ENCODE results near the gene PITX1. TPM values are rescaled to one million over a fixed set of nuclear protein-coding genes. Genes with fewer than 3 reads are reported as not detected.

Gene PITX1
- total RNA-seq, 4 donors from 2014 or later = 3.5 TPM; not detected in 3

DNA sequence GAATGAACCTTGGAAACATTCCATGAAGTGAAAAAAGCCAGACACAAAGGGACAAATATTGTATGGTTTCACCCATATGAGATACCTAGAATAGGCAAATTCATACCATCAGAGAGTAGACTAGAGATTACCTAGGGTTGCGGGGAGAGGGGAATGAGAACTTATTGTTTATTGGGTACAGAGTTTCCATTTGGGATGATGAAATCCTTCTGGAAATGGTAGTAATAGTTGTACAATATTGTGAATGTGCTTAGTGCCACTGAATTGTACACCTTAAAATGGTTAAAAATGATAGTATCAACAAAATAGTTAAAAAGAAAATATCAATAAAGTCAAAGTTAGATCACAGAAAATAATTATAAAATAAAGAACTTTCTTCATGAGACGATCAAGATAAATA is 40.9 kb downstream of the PITX1 start:
- TF ChIP-seq, protein P1, sequence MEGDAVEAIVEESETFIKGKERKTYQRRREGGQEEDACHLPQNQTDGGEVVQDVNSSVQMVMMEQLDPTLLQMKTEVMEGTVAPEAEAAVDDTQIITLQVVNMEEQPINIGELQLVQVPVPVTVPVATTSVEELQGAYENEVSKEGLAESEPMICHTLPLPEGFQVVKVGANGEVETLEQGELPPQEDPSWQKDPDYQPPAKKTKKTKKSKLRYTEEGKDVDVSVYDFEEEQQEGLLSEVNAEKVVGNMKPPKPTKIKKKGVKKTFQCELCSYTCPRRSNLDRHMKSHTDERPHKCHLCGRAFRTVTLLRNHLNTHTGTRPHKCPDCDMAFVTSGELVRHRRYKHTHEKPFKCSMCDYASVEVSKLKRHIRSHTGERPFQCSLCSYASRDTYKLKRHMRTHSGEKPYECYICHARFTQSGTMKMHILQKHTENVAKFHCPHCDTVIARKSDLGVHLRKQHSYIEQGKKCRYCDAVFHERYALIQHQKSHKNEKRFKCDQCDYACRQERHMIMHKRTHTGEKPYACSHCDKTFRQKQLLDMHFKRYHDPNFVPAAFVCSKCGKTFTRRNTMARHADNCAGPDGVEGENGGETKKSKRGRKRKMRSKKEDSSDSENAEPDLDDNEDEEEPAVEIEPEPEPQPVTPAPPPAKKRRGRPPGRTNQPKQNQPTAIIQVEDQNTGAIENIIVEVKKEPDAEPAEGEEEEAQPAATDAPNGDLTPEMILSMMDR (IDR thresholded peaks at IDR 0.05; ENCODE audit: low read depth) = no peak

DNA sequence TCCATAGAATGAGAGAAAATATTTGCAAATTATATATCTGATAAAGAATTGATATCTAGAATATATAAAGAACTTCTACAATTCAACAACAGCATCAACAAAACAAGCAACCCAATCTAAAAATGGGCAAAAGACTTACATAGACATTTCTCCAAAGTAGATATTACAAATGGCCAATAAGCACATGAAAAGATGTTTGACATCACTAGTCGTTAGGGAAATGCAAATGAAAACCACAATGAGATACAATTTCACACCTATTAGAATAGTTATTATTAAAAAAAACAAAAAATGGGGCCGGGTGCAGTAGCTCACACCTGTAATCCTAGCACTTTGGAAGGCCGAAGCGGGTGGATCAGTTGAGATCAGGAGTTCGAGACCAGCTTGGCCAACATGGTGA is 41.9 kb downstream of the PITX1 start:
- TF ChIP-seq, protein P1 (IDR thresholded peaks at IDR 0.05; ENCODE audit: low read depth) = no peak

DNA sequence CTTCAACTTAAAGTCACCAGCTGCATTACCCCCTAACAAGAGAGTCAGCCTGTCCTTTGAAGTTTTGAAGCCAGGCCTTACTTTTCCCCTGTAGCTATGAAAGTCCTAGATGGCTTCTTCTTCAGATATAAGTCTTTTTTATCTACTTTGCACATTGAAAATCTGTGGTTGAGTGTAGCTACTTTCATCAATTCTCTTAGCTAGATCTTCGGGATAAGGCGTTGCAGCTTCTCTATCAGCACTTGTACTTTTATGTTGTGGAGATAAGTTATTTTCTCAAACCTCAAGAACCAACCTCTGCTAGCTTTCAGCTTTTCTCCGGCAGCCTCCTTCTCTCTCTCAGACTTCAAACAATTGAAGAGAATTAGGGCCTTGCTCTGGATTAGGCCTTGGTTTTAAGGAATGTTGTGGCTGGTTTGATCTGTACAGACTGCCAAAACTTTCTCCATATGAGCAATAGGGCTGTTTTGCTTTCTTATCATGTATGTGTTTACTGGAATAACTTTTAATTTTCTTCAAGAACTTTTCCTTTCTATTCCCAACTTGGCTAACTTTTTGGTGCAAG is 44.7 kb downstream of the PITX1 start:
- TF ChIP-seq, protein P1 (IDR thresholded peaks at IDR 0.05; ENCODE audit: low read depth) = no peak

DNA sequence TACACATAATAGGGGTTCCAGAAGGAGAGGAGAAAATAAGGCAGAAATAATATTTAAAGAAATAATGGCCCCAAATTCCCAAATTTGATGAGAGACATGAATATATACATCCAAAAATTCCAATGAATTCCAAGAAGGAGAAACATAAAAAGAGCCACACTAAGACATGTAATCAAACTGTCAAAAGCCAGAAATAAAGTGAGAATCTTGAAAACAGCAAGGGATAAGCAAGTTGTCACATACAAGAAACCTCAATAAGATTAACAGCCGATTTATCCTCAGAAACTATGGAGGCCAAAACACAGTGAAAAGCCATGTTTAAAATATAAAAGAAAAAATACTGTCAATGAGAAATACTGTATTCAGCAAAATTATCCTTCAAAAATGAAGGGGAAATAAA is 51.8 kb downstream of the PITX1 start:
- TF ChIP-seq, protein P1 (IDR thresholded peaks at IDR 0.05; ENCODE audit: low read depth) = no peak

DNA sequence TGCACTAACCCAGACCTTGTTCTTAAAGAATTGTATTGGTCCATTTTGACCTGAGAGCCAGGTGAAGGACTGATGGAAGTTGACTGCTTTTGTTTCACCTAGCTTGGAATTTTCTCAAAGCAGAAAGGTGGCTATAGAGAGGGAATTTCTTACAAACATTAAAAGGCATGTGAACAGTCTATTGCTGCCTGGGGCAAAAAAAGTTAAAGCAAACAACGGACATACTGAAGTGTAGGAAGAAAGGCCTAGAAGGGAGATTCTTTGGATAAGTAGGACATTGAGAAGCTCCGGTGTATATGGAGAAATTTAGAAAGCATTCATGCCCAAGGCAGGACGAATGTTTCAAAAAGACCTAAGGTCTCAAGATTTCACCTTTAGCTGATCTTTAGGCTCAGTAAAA is 54.6 kb downstream of the PITX1 start:
- TF ChIP-seq, protein P1 (IDR thresholded peaks at IDR 0.05; ENCODE audit: low read depth) = no peak

Other genes with a start within 250 kb of the PITX1 start
- gene C5orf24, start 188.3 kb downstream of the PITX1 start, total RNA-seq = 10 to 100 TPM; 35.5 to 75.2 (median 38.5) TPM
- 10 to 100 TPM; 46.1 to 66.6 (median 56.5) TPM for gene TXNDC15, start 159.9 kb downstream of the PITX1 start, total RNA-seq
- 1 to 10 TPM; 4.6 to 7.5 (median 6.6) TPM for gene PCBD2, start 129.1 kb downstream of the PITX1 start, total RNA-seq
- gene CATSPER3, start 66.3 kb downstream of the PITX1 start, total RNA-seq = under 1 TPM in 2 of 4 donors, not detected in 2; 0.34 to 0.98 TPM

Data from subcutaneous adipose tissue (tissue), 4 donors.